Thymus (tissue), 11 donors: Measurements from ENCODE around the gene UBE2M. TPM values are rescaled to one million over a fixed set of nuclear protein-coding genes. Genes with fewer than 3 reads are reported as not detected.
A peak's percentile ranks its signal among the peaks of the same experiment; 100 is the strongest.
"Not testable (repeated sequence)": the region's sequence is repeated elsewhere in the genome, so short reads cannot be mapped to it uniquely, and the experiment has no call there.

Source experiments
- DNase-seq, 9 donors: peaks; one replicate each; pipeline ENCODE4 v3.0.0-alpha.2; 2013; ENCODE audit warnings: low spot score in 9 of 9, low read depth in 6 of 9, missing footprints in 1 of 9
- H3K27ac ChIP-seq, 2 donors: one replicate each; pipeline ENCODE4 v1.5.1; 2013; ENCODE audit warnings: control low read depth in 1 of 2, low read depth in 1 of 2, low read length in 1 of 2, mild to moderate bottlenecking in 1 of 2, moderate library complexity in 1 of 2
- H3K27me3 ChIP-seq, 2 donors: one replicate each; pipeline ENCODE4 v1.5.1; 2013; ENCODE audit warnings: low read length in 1 of 2; ENCODE audit not compliant: control insufficient read depth in 2 of 2, insufficient read depth in 1 of 2
- H3K36me3 ChIP-seq, 2 donors: one replicate each; pipeline ENCODE4 v1.5.1; 2013; ENCODE audit warnings: low read length in 1 of 2, mild to moderate bottlenecking in 1 of 2, moderate library complexity in 1 of 2; ENCODE audit not compliant: control insufficient read depth in 2 of 2, insufficient read depth in 2 of 2
- H3K4me1 ChIP-seq, 2 donors: one replicate each; pipeline ENCODE4 v1.5.1; 2013; ENCODE audit warnings: low read length in 2 of 2; ENCODE audit not compliant: control insufficient read depth in 2 of 2, insufficient read depth in 2 of 2
- H3K4me3 ChIP-seq, 2 donors: one replicate each; pipeline ENCODE4 v1.5.1; 2013; ENCODE audit warnings: low read length in 2 of 2, control low read depth in 1 of 2, mild to moderate bottlenecking in 1 of 2
- H3K9me3 ChIP-seq, 2 donors: one replicate each; pipeline ENCODE4 v1.5.1; 2013; ENCODE audit warnings: low read length in 1 of 2, mild to moderate bottlenecking in 1 of 2; ENCODE audit not compliant: control insufficient read depth in 2 of 2, insufficient read depth in 1 of 2
- WGBS: extraction: QIAGEN DNeasy Blood & Tissue Kit; methylation state at CpG from one replicate; pipeline ENCODE4 v1.1.7; 2013; 5-methylcytosine and 5-hydroxymethylcytosine counted together
- polyA plus RNA-seq: library from polyadenylated mRNA; stranded (reverse); fragments of 200-250 nt; gene quantifications from one replicate; pipeline ENCODE4 v1.2.3, GENCODE V29; 2013
- total RNA-seq: library from RNA; stranded (reverse); fragments of 120-200 nt; gene quantifications from one replicate; pipeline ENCODE4 v1.2.4, GENCODE V29; 2013
- donor health status: healthy.

UBE2M gene
- total and polyA plus RNA-seq, 2 donors, result 33.3 to 43.9 TPM

DNA sequence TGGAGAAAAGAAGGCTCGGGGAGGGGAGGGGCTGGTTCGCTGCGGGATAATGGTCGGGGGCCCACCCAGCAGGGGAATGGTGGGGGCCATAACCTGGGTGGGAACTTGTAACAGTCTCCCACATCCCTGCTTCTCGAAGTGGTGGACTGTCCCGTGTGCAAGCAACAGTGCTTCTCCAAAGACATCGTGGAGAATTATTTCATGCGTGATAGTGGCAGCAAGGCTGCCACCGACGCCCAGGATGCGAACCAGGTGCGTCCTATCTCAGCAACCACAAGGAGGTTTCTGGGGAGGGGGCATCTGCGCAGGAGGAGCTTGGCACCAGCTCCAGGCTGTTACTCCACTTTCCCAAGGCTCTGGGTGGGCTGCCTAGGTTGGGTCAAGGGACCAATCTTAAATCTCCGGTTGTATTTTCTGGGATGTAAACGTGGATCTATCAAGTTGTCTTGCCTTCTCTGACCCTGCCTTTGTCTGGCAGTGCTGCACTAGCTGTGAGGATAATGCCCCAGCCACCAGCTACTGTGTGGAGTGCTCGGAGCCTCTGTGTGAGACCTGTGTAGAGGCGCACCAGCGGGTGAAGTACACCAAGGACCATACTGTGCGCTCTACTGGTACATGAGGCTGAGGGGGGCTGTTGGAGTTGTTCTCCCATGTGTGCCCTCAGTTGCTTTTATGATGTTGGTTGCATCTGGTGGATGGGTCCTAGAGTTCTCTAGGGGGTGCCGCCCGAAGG lies 13.0 kb downstream of the UBE2M start:
- Histone ChIP-seq H3K9me3 (peaks cover 0 to 3% of the 10 kb centered on the region in 2 donors), H3K36me3 (peaks cover 42 to 53% of the 10 kb centered on the region in 2 donors), H3K4me1 (peaks cover 12 to 27% of the 10 kb centered on the region in 2 donors), H3K27me3 (peaks cover 0 to 7% of the 10 kb centered on the region in 2 donors), H3K27ac (peak overlapping the region; percentile 25 to 65), H3K4me3 (peak overlapping the region; percentile 85 to 91)
- 13% methylated on average over 21 of the region's 21 CpGs for WGBS
- DNase-seq, result peak in 1 of 9 donors; percentile 41

DNA sequence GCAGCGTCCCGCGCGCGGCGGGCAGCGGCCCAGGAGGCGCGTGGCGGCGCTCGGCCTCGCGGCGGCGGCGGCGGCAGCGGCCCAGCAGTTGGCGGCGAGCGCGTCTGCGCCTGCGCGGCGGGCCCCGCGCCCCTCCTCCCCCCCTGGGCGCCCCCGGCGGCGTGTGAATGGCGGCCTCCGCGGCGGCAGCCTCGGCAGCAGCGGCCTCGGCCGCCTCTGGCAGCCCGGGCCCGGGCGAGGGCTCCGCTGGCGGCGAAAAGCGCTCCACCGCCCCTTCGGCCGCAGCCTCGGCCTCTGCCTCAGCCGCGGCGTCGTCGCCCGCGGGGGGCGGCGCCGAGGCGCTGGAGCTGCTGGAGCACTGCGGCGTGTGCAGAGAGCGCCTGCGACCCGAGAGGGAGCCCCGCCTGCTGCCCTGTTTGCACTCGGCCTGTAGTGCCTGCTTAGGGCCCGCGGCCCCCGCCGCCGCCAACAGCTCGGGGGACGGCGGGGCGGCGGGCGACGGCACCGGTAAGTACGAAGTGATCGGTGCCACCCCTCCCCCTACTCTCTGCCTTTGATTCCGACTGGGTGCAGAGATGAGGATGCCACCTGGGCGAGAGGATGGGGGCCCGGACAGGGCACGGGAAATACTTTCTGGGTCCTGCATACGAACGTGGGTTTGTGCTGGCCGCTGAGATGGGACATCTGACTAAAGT lies 13.7 kb downstream of the UBE2M start:
- Histone ChIP-seq H3K9me3 (peaks cover 0 to 3% of the 10 kb centered on the region in 2 donors), H3K4me1 (peaks cover 12 to 27% of the 10 kb centered on the region in 2 donors), H3K4me3 (peak overlapping the region; percentile 85 to 91), H3K36me3 (peaks cover 35 to 46% of the 10 kb centered on the region in 2 donors), H3K27ac (peak overlapping the region; percentile 91 to 100), H3K27me3 (peaks cover 0 to 9% of the 10 kb centered on the region in 2 donors)
- whole genome bisulfite sequencing, result under 1% methylated on average over 91 of the region's 92 CpGs
- DNase-seq, result peak in 4 of 9 donors; percentile 60 to 81 (median 78)

DNA sequence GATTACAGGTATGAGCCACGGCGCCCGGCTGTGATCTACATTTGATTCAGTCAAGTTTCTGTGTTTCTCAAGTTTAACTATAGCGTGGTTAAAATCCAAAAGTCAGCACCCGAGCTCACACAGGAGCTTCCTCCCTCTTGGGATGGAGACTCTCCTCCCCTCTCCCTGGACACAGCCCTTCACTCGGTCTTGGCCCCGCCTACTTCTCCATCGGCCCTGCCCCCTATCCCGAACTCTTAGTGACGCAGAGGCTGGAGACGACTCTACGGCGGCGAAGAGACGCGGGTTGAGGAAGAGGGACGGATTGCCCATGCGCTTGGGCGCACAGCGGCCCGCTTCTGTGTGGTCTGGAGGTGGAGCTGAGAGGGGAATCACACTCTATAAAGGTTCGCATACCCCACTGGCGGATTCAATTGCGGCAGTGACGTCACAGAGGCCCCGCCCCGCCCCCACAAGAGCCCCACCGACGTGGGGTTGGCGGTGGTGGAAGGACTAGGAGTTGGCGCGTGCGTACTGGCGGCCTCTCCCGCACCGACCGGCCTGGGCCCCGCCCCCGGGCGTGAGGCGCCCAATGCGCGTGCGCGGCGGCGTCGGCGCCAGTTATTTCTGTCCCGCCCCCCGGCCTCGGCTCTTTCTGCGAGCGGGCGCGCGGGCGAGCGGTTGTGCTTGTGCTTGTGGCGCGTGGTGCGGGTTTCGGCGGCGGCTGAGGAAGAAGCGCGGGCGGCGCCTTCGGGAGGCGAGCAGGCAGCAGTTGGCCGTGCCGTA lies 14.4 kb downstream of the UBE2M start, which contains the start of gene TRIM28:
TSS of gene TRIM28 (plus strand) at position 239 of the 765 bp plus-strand sequence. CDS start 694 bp downstream, outside the sequence.
- Histone ChIP-seq H3K4me3 (peak within 1 kb of the TSS; percentile 85 to 91), H3K27ac (peak within 1 kb of the TSS; percentile 93 to 100), H3K36me3 (peaks cover 28 to 38% of the 10 kb centered on the region in 2 donors), H3K27me3 (peaks cover 0 to 11% of the 10 kb centered on the region in 2 donors), H3K9me3 (peaks cover 0 to 3% of the 10 kb centered on the region in 2 donors), H3K4me1 (peaks cover 12 to 29% of the 10 kb centered on the region in 2 donors)
- WGBS, result under 1% methylated on average over 73 of the region's 73 CpGs
- peak; percentile 91 to 99 (median 97) for DNase-seq

DNA sequence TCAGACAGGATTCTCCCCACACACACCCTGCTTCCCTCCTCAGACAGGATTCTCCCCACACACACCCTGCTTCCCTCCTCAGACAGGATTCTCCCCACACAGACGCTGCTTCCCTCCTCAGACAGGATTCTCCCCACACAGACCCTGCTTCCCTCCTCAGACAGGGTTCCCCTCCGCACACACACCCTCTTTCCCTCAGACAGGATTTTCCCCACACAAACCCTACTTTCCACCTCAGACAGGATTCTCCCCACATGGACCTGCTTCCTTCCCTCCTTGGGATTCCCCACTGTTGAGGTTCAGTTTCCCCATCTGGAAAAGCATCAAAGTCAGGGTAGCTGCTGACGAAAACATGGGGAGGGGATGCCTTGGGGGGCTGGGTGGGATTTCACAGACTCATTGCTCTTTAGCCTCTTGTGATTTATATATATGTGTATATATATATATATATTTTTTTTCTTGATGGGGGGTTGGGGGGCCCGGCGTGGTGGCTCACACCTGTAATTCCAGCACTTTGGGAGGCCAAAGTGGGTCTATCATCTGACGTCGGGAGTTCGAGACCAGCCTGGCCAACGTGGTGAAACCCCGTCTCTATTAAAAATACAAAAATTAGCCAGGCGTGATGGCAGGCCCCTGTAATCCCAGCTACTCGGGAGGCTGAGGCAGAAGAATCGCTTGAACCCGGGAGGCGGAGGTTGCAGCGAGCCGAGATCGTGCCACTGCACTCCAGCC lies 15.6 kb downstream of the UBE2M start:
- DNase-seq, H3K4me3 ChIP-seq, H3K9me3 ChIP-seq, H3K27ac ChIP-seq: not testable (repeated sequence)
- Histone ChIP-seq H3K36me3 (peaks cover 16 to 26% of the 10 kb centered on the region in 2 donors), H3K4me1 (peaks cover 16 to 38% of the 10 kb centered on the region in 2 donors), H3K27me3 (peaks cover 3 to 15% of the 10 kb centered on the region in 2 donors)
- WGBS, result 93% methylated on average over 18 of the region's 18 CpGs

DNA sequence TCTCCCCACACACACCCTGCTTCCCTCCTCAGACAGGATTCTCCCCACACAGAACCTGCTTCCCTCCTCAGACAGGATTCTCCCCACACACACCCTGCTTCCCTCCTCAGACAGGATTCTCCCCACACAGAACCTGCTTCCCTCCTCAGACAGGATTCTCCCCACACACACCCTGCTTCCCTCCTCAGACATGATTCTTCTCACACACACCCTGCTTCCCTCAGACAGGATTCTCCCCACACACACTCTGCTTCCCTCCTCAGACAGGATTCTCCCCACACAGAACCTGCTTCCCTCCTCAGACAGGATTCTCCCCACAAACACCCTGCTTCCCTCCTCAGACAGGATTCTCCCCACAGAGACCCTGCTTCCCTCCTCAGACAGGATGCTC lies 19.2 kb downstream of the UBE2M start:
- H3K4me3 ChIP-seq, H3K9me3 ChIP-seq, H3K36me3 ChIP-seq, H3K27ac ChIP-seq, DNase-seq: not testable (repeated sequence)
- Histone ChIP-seq H3K4me1 (peaks cover 4 to 24% of the 10 kb centered on the region in 2 donors), H3K27me3 (peaks cover 3 to 15% of the 10 kb centered on the region in 2 donors)

DNA sequence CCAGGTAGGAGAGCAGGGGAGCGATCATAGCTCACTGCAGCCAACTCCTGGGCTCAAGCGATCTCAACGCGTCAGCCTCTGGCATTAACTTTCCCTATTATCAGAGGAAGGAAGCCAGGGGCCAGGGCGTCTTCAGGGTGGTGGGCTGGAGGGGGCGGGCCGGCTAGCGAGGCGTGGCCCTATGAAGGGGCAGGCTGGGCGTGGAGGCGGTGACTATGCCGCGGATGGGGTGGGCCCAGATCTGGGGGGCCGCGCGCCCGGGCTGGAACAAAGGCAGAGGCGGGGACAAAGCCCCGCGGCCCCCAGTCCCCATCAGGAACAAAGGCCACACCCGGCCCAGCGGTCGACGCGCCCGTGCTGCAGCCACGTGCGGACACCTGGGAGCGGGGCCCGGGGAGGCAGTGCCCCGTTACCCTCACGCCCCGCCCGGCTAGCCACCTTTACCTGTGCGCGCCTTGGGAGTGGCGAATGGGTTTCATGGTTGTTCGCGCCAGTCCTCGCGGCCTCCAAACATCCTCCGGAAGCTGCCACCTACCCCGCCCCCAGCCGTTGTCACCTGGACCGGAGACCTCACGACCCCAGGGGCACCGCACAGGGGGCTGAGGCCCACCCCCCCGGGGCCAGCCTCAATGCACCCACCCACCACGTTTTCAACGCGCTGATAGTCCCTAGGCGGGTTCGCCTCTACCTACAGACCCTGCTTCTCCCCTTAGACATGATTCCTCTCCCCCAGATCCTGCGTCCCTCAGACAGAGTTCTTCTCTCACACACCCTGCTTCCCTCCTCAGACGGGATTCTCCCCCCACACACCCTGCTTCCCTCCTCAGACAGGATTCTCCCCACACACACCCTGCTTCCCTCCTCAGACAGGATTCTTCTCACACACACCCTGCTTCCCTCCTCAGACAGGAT lies 19.9 kb downstream of the UBE2M start:
- DNase-seq, result peak in 2 of 9 donors; percentile 53 to 75
- H3K4me3 ChIP-seq, result peak overlapping the region; percentile 50 to 51
- H3K36me3 ChIP-seq, result no peaks in the 10 kb centered on the region
- under 1% methylated on average over 55 of the region's 55 CpGs for WGBS
- H3K27me3 ChIP-seq, result peaks cover 3 to 15% of the 10 kb centered on the region in 2 donors
- peaks cover 4 to 20% of the 10 kb centered on the region in 2 donors for H3K4me1 ChIP-seq
- peak overlapping the region; percentile 52 to 83 for H3K27ac ChIP-seq
- peaks cover 0 to 3% of the 10 kb centered on the region in 2 donors for H3K9me3 ChIP-seq

DNA sequence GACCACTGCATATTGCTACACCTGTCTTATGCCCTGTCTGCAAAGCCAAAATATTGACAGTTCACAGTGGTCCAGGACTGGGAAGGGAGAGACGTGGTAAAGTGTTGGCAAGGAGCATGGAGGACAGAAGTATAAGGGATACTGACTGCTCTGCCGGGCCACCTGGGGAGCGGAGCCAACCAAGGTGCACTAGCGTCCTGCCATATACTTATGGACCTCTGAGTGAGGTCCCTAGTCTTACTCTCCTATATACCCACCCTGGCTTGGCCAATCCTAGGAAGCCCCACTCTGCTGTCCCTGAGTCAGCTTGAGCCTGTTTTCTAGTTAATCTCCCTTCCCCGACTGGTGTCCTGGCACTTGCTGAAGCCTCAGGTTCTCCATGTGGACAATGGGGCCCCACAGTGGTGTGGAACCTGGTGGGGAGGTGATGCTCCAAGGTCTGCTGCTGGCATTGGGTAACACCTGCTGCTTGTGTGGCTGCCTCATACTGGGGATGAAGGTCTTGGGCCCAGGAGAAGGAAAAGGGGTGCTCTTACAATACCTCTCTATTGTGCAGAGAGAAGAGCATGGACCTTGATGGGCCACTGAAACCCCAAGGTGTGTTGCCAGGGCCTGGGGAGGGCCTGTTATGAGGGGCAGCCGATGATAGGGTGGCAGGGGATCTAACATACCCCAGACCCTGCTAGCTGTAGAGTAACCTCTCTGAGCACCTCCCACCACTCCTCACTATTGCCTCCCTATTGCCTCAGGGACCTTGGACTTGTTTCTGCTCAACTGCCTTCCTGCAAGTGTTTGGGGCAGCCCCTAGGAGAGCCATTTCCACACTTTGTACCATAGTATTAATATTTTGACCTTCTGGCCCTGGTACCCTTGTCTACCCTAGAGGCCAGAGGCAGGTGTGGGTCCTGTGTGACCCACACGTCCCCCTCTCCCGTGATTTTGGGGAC lies 21.3 kb downstream of the UBE2M start:
- no peak overlapping the region for H3K4me3 ChIP-seq
- DNase-seq, result no peak
- H3K27me3 ChIP-seq, result peaks cover 3 to 9% of the 10 kb centered on the region in 2 donors
- no peaks in the 10 kb centered on the region for H3K36me3 ChIP-seq
- peaks cover 4 to 17% of the 10 kb centered on the region in 2 donors for H3K4me1 ChIP-seq
- H3K27ac ChIP-seq, result no peak overlapping the region
- peaks cover 0 to 3% of the 10 kb centered on the region in 2 donors for H3K9me3 ChIP-seq
- WGBS, result 97% methylated on average over 8 of the region's 8 CpGs
